Ascending aorta (tissue), 2 donors: Measurements from ENCODE around the gene HOXD12. TPM values are rescaled to one million over a fixed set of nuclear protein-coding genes. Genes with fewer than 3 reads are reported as not detected.

Source experiments
- DNase-seq, 2 donors: peaks; one replicate each; pipeline ENCODE4 v3.0.0-alpha.2; 2019; ENCODE audit warnings: low spot score in 2 of 2
- H3K27ac ChIP-seq, 2 donors: fragments of 200-600 bp; sonication (generic); one replicate each; pipeline ENCODE4 v1.5.1; 2016 to 2017; ENCODE audit warnings: mild to moderate bottlenecking in 1 of 2
- H3K27me3 ChIP-seq: fragments of 200-600 bp; sonication (generic); one replicate; pipeline ENCODE4 v1.5.1; 2017
- H3K36me3 ChIP-seq, 2 donors: fragments of 200-600 bp; sonication (generic); one replicate each; pipeline ENCODE4 v1.5.1; 2016
- H3K4me1 ChIP-seq, 2 donors: fragments of 200-600 bp; sonication (generic); one replicate each; pipeline ENCODE4 v1.5.1; 2016 to 2017; ENCODE audit warnings: mild to moderate bottlenecking in 1 of 2
- H3K4me3 ChIP-seq, 2 donors: fragments of 200-600 bp; sonication (generic); one replicate each; pipeline ENCODE4 v1.5.1; 2016 to 2017; ENCODE audit warnings: mild to moderate bottlenecking in 1 of 2
- H3K9me3 ChIP-seq, 2 donors: fragments of 200-600 bp; sonication (generic); one replicate each; pipeline ENCODE4 v1.5.1; 2016
- CTCF ChIP-seq, 3 experiments: fragments of 200-600 bp in 2 of 3; fragments of 450-650 bp in 1 of 3; sonication (generic) in 2 of 3; IDR thresholded peaks; one replicate each; pipeline ENCODE4 v1.5.1; 2016 to 2019; ENCODE audit warnings: antibody characterized with exemption in 3 of 3, mild to moderate bottlenecking in 1 of 3, moderate library complexity in 1 of 3
- intact Hi-C: fragments of 100-400 bp; cut with DNase I; formaldehyde crosslinking; loops from one replicate; pipeline ENCODE4 v1.15.1; 2023
- total RNA-seq: library from RNA; depleted of rRNA; stranded (reverse); fragments of >200 nt; gene quantifications from one replicate; pipeline ENCODE4 v1.1.0, GENCODE V29; 2016

Gene HOXD12
- total RNA-seq, 1 donor from 2014 or later = not detected

DNA sequence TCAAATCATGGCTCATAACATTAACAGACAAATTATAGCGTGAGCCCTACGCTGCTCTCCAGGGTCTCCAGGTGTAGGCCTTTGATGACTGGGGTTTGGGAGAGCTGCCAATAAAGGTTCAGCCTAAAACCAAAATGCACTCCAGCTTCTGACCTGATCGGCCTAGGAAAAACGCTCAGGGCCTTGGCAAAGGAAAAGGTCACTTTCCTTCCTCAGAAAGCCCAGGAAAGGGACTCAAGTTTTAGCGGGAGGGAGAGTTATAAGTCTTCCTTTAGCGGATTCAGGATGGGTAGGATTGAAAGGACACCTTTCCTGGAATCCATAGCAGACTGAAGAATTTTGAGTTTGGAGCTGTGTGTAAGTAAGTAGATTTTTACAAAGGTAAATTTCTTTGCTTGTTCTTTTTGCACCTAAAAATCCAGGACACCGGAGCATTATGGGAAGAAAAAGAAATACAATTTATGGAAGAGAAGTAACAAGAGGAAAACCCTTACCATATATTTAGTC is 24.6 kb upstream of the HOXD12 start:
- Histone ChIP-seq H3K27ac (no peak overlapping the region), H3K36me3 (no peaks in the 10 kb centered on the region), H3K27me3 (peaks cover 53% of the 10 kb centered on the region), H3K4me1 (no peaks in the 10 kb centered on the region), H3K4me3 (no peak overlapping the region), H3K9me3 (no peaks in the 10 kb centered on the region)
- DNase-seq = no peak
- intact Hi-C loops = no loop called here
- no peak for TF ChIP-seq CTCF (IDR thresholded peaks at IDR 0.05)

DNA sequence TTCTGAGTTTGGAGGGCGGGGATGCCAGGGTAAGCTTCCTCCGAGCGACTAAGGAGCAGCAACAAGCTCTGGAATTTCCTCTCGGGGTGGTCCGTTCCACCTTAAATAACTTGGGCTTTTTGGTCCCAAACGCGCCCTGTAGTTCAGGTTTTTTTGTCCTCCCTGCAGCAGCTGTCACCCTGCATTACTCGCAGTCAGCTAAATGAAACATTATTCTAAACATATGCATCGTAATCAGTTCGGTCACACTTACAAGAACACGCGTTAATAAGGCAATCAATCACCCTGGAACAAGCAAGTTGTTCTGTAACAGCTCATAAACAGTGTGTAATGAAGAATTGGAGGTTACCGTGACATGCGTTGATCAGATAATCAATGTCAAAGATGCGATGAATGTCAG is 24.1 kb upstream of the HOXD12 start:
- H3K27ac ChIP-seq = no peak overlapping the region
- no peaks in the 10 kb centered on the region for H3K4me1 ChIP-seq
- H3K4me3 ChIP-seq = no peak overlapping the region
- intact Hi-C loops = no loop called here
- H3K9me3 ChIP-seq = no peaks in the 10 kb centered on the region
- DNase-seq = no peak
- H3K27me3 ChIP-seq = peaks cover 54% of the 10 kb centered on the region
- TF ChIP-seq CTCF (IDR thresholded peaks at IDR 0.05) = no peak
- H3K36me3 ChIP-seq = no peaks in the 10 kb centered on the region

DNA sequence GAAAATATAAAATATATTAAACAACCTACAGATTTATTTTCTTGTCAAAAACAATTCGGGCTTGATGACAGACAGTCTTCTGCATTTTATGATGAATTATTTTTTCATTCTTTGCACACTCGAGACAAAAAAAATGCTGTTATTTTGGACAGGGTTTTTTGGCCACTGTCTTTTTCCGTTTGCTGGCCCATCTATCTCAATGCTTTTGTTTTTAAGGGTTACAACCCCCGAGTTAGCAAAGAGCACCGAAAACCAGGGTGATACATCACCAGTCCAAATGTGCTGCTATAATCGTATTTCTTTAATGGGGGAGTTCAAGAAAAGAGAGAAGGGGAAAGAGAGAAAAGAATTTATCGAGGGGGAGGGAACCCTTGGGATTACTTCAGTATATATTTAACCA is 23.5 kb upstream of the HOXD12 start:
- DNase-seq = no peak
- Histone ChIP-seq H3K4me3 (no peak overlapping the region), H3K27me3 (peaks cover 60% of the 10 kb centered on the region), H3K36me3 (no peaks in the 10 kb centered on the region), H3K27ac (no peak overlapping the region), H3K4me1 (no peaks in the 10 kb centered on the region), H3K9me3 (no peaks in the 10 kb centered on the region)
- no peak for TF ChIP-seq CTCF (IDR thresholded peaks at IDR 0.05)
- intact Hi-C loops = no loop called here

GRCh38 chr2:176076796-176077195 is 22.8 kb upstream of the HOXD12 start:
- intact Hi-C loops = no loop called here
- Histone ChIP-seq H3K4me3 (no peak overlapping the region), H3K9me3 (no peaks in the 10 kb centered on the region), H3K27ac (no peak overlapping the region), H3K36me3 (no peaks in the 10 kb centered on the region), H3K27me3 (peaks cover 62% of the 10 kb centered on the region), H3K4me1 (no peaks in the 10 kb centered on the region)
- no peak for TF ChIP-seq CTCF (IDR thresholded peaks at IDR 0.05)
- DNase-seq = no peak

DNA sequence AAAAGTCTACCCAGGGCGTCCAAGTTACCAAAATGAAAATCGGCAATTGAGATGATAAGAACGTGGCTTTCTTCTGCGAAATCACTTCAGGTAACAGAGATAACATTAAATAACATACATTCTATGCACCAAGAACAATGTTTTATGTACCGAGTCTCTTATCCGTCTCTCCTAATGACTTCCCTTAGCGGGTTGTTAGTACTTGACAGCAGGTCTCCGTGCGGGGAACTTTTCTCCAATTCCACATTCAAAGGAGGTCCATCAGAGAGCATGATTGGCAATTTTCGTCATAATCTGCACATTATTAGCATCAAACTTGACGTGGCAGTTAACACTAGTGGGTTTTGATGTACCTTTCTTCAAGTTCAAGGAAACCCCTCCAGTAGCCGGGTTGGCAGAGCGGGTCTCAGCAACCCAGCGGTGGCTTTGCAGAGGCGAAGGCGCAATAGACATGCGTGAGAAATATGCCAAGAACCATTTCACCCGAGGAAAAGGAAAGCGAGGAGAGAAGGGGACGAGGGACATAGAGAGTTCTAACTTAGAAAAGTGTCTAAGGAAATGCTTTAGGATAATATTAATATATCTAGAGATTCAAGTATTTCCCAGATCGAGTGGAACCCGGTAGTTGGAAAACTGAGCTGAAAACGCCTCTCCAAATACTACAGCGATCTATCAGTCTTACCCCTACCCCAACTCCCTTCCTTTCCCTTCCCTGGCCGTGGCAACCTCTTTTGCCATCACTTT is 20.9 kb upstream of the HOXD12 start:
- H3K9me3 ChIP-seq = no peaks in the 10 kb centered on the region
- DNase-seq = no peak
- intact Hi-C loops = no loop called here
- H3K27me3 ChIP-seq = peaks cover 73% of the 10 kb centered on the region
- H3K27ac ChIP-seq = no peak overlapping the region
- no peak for TF ChIP-seq CTCF (IDR thresholded peaks at IDR 0.05)
- no peaks in the 10 kb centered on the region for H3K4me1 ChIP-seq
- no peaks in the 10 kb centered on the region for H3K36me3 ChIP-seq
- H3K4me3 ChIP-seq = no peak overlapping the region
